SU-DHL-6 (cell line): ENCODE measurements around the gene TMEM120B.

Source experiments
- CTCF ChIP-seq: fragments of 200-600 bp; sonication (generic); IDR thresholded peaks from one replicate; pipeline ENCODE4 v1.5.1; 2017; ENCODE audit warnings: antibody characterized with exemption, mild to moderate bottlenecking, low read length, moderate library complexity; ENCODE audit not compliant: insufficient read depth, poor library complexity, severe bottlenecking
- EZH2phosphoT487 ChIP-seq: fragments of 200-600 bp; sonication (generic), shearing (Covaris generic); conservative IDR thresholded peaks from 2 replicates; pipeline ENCODE4 v1.6.1; 2018; ENCODE audit warnings: mild to moderate bottlenecking, antibody characterized with exemption, low read length, moderate library complexity, mixed read lengths

GRCh38 chr12:121830134-121830533, 117.6 kb downstream of the TMEM120B start:
- TF ChIP-seq CTCF: no peak
- no peak for TF ChIP-seq EZH2phosphoT487
